Activated CD4-positive, alpha-beta T cell treated with anti-CD3 and anti-CD28 coated beads for 36 hours (primary cell): ENCODE data around the gene RAD21L1. TPM values are rescaled to one million over a fixed set of nuclear protein-coding genes. Genes with fewer than 3 reads are reported as not detected.

Experiments used
- ATAC-seq: fragments of 200-7000 bp; cut with Tn5 transposase; one replicate; pipeline ENCODE4 v1.10.0; 2021; ENCODE audit warnings: mild to moderate bottlenecking, moderate library complexity
- CTCF ChIA-PET: fragments of 350-600 bp; sonication (Branson Sonifier 250); formaldehyde crosslinking; loops from one replicate; lab custom pipeline; 2021; ENCODE audit warnings: antibody characterized with exemption; lab: Charles Lee
- POLR2A ChIA-PET: fragments of 350-600 bp; sonication (Branson Sonifier 250); formaldehyde crosslinking; loops from one replicate; lab custom pipeline; 2021; ENCODE audit warnings: antibody characterized with exemption, inconsistent platforms; lab: Charles Lee
- DNase-seq: peaks from one replicate; pipeline ENCODE4 v3.0.0-alpha.2; 2020
- H3K27ac Mint-ChIP-seq: one replicate; pipeline ENCODE4 v1.8.0; 2021; ENCODE audit warnings: mixed read lengths
- H3K27me3 Mint-ChIP-seq: one replicate; pipeline ENCODE4 v1.8.0; 2021; ENCODE audit warnings: mixed read lengths
- H3K36me3 Mint-ChIP-seq: one replicate; pipeline ENCODE4 v1.8.0; 2021; ENCODE audit warnings: low read depth, mixed read lengths
- H3K4me1 Mint-ChIP-seq: one replicate; pipeline ENCODE4 v1.8.0; 2021; ENCODE audit warnings: mixed read lengths
- H3K4me3 Mint-ChIP-seq: one replicate; pipeline ENCODE4 v1.8.0; 2021; ENCODE audit warnings: mild to moderate bottlenecking, moderate library complexity, mixed read lengths
- H3K9me3 Mint-ChIP-seq: one replicate; pipeline ENCODE4 v1.8.0; 2021; ENCODE audit warnings: low read depth, mixed read lengths
- intact Hi-C, 2 experiments: fragments of 100-400 bp; cut with DNase I in 1 of 2; cut with micrococcal nuclease in 1 of 2; formaldehyde crosslinking; loops; one replicate each; pipeline versions ENCODE4 v1.14.2 to v1.15.1; 2022 to 2024; cut with DNase I, micrococcal nuclease
- total RNA-seq, 2 experiments: library from RNA; stranded (reverse); gene quantifications; one replicate each; pipeline ENCODE4 v1.2.3, GENCODE V29; 2021

Gene RAD21L1
- total RNA-seq, 2 experiments from 2014 or later = 0.32 TPM; not detected in 1

GRCh38 chr20:1255675-1256074 lies 29.8 kb downstream of the RAD21L1 start:
- H3K4me1 Mint-ChIP-seq = peaks cover 5% of the 10 kb centered on the region
- H3K4me3 Mint-ChIP-seq = no peak overlapping the region
- intact Hi-C loops = no loop called here
- ChIA-PET POLR2A (no interaction called here), CTCF (interaction anchor here (0.9 kb wide), 1 partner anchor 148 kb away, joined by 4 read pairs; no protein-coding TSS in a partner anchor)
- peaks cover 2% of the 10 kb centered on the region for H3K27me3 Mint-ChIP-seq
- DNase-seq (no peak), ATAC-seq (no peak)
- no peak overlapping the region for H3K27ac Mint-ChIP-seq
- no peaks in the 10 kb centered on the region for H3K9me3 Mint-ChIP-seq
- no peaks in the 10 kb centered on the region for H3K36me3 Mint-ChIP-seq

GRCh38 chr20:1263853-1264252 lies 38.0 kb downstream of the RAD21L1 start:
- Mint-ChIP-seq H3K4me1 (peaks cover 44% of the 10 kb centered on the region), H3K9me3 (peaks cover 3% of the 10 kb centered on the region), H3K27ac (no peak overlapping the region), H3K36me3 (peaks cover 4% of the 10 kb centered on the region), H3K27me3 (peaks cover 3% of the 10 kb centered on the region), H3K4me3 (no peak overlapping the region)
- ATAC-seq (no peak), DNase-seq (no peak)
- ChIA-PET POLR2A (no interaction called here), CTCF (interaction anchor here (0.8 to 1.8 kb wide), 4 partner anchors 12 to 173 kb away, joined by 3 to 5 read pairs (median 4); no protein-coding TSS in a partner anchor)
- intact Hi-C loops = loop anchor here in 1 of 2 experiments (10.0 kb wide), 1 partner anchor 471 kb away; no protein-coding TSS in a partner anchor

- ChIA-PET POLR2A (no interaction called here), CTCF (interaction anchor here (0.6 to 1.8 kb wide), 2 partner anchors 18 to 849 kb away, joined by 3 to 4 read pairs; no protein-coding TSS in a partner anchor)
- ATAC-seq = no peak
- intact Hi-C loops = loop anchor here in 1 of 2 experiments (10.0 kb wide), 1 partner anchor 470 kb away; no protein-coding TSS in a partner anchor
- Mint-ChIP-seq H3K9me3 (peaks cover 3% of the 10 kb centered on the region), H3K4me3 (peak overlapping the region; percentile 78), H3K36me3 (peaks cover 4% of the 10 kb centered on the region), H3K27me3 (peaks cover 3% of the 10 kb centered on the region), H3K4me1 (peaks cover 45% of the 10 kb centered on the region), H3K27ac (peak overlapping the region; percentile 66)
- no peak for DNase-seq
Measured at GRCh38 chr20:1264727-1265126, 38.9 kb downstream of the RAD21L1 start.

GRCh38 chr20:1265226-1265915 lies 39.5 kb downstream of the RAD21L1 start:
- no peak for ATAC-seq
- Mint-ChIP-seq H3K27me3 (peaks cover 3% of the 10 kb centered on the region), H3K4me3 (peak overlapping the region; percentile 78), H3K9me3 (peaks cover 3% of the 10 kb centered on the region), H3K36me3 (peaks cover 4% of the 10 kb centered on the region), H3K4me1 (peaks cover 45% of the 10 kb centered on the region), H3K27ac (peak overlapping the region; percentile 66)
- ChIA-PET CTCF (interaction anchor here (0.8 kb wide), 1 partner anchor 52 kb away, joined by 3 read pairs; no protein-coding TSS in a partner anchor), POLR2A (no interaction called here)
- no peak for DNase-seq
- intact Hi-C loops = loop anchor here in 1 of 2 experiments (10.0 kb wide), 1 partner anchor 469 kb away; no protein-coding TSS in a partner anchor

GRCh38 chr20:1265916-1266166 lies 40.0 kb downstream of the RAD21L1 start:
- POLR2A ChIA-PET = no interaction called here
- H3K9me3 Mint-ChIP-seq = peaks cover 3% of the 10 kb centered on the region

GRCh38 chr20:1266167-1266973 lies 40.5 kb downstream of the RAD21L1 start, which contains the start of gene SNPH:
Gene SNPH, plus strand, starts transcription at chr20:1266294. Its CDS starts 29,946 bp downstream, at chr20:1296240.
- no peaks in the 10 kb centered on the region for H3K27me3 Mint-ChIP-seq
- CTCF ChIA-PET = interaction anchor here (0.8 to 0.9 kb wide), 2 partner anchors 53 to 158 kb away, joined by 3 read pairs; no protein-coding TSS in a partner anchor
- H3K4me1 Mint-ChIP-seq = peaks cover 46% of the 10 kb centered on the region
- ATAC-seq (peak; percentile 91), DNase-seq (peak; percentile 86)
- H3K9me3 Mint-ChIP-seq = peaks cover 3% of the 10 kb centered on the region
- POLR2A ChIA-PET = interaction anchor here (0.9 kb wide), 1 partner anchor 61 kb away, joined by 3 read pairs; no protein-coding TSS in a partner anchor
- peak within 1 kb of the TSS; percentile 78 for H3K4me3 Mint-ChIP-seq
- H3K36me3 Mint-ChIP-seq = peaks cover 4% of the 10 kb centered on the region
- H3K27ac Mint-ChIP-seq = peak within 1 kb of the TSS; percentile 66
- intact Hi-C loops = loop anchor here (1.0 to 10.0 kb wide), 5 partner anchors 34 to 468 kb away; partner anchors contain the start of genes NSFL1C (in 1 of the 2) and RAD21L1 (in 1 of the 2)

More at GRCh38 chr20:1265916-1266166, 40.0 kb downstream of the RAD21L1 start:
- intact Hi-C loops = loop anchor here (1.0 to 10.0 kb wide), 5 partner anchors 35 to 469 kb away; partner anchors contain the start of genes NSFL1C (in 1 of the 2) and RAD21L1 (in 1 of the 2)
- peaks cover 4% of the 10 kb centered on the region for H3K36me3 Mint-ChIP-seq
- peak overlapping the region; percentile 66 for H3K27ac Mint-ChIP-seq
- peaks cover 45% of the 10 kb centered on the region for H3K4me1 Mint-ChIP-seq
- peaks cover 2% of the 10 kb centered on the region for H3K27me3 Mint-ChIP-seq
- H3K4me3 Mint-ChIP-seq = peak overlapping the region; percentile 78
- CTCF ChIA-PET = interaction anchor here (0.8 to 0.9 kb wide), 2 partner anchors 53 to 157 kb away, joined by 3 read pairs; no protein-coding TSS in a partner anchor
- no peak for ATAC-seq
- DNase-seq = no peak

- ChIA-PET CTCF (no interaction called here), POLR2A (interaction anchor here (0.9 kb wide), 1 partner anchor 60 kb away, joined by 3 read pairs; no protein-coding TSS in a partner anchor)
- Mint-ChIP-seq H3K4me3 (peak overlapping the region; percentile 78), H3K27me3 (no peaks in the 10 kb centered on the region), H3K36me3 (peaks cover 3% of the 10 kb centered on the region), H3K27ac (no peak overlapping the region), H3K9me3 (peaks cover 3% of the 10 kb centered on the region), H3K4me1 (peaks cover 48% of the 10 kb centered on the region)
- DNase-seq (no peak), ATAC-seq (no peak)
- intact Hi-C loops = loop anchor here (2.0 to 10.0 kb wide), 4 partner anchors 34 to 468 kb away; partner anchors contain the start of genes NSFL1C (in 1 of the 2) and RAD21L1 (in 1 of the 2)
Measured at GRCh38 chr20:1267161-1267560, 41.3 kb downstream of the RAD21L1 start.

- H3K27ac Mint-ChIP-seq = no peak overlapping the region
- CTCF ChIA-PET = no interaction called here
- H3K36me3 Mint-ChIP-seq = no peaks in the 10 kb centered on the region
- intact Hi-C loops = loop anchor here (2.0 to 10.0 kb wide), 4 partner anchors 33 to 467 kb away; partner anchors contain the start of genes NSFL1C (in 1 of the 2) and RAD21L1 (in 1 of the 2)
- no peak overlapping the region for H3K4me3 Mint-ChIP-seq
- DNase-seq = no peak
- no peaks in the 10 kb centered on the region for H3K27me3 Mint-ChIP-seq
- no peak for ATAC-seq
- H3K4me1 Mint-ChIP-seq = peaks cover 46% of the 10 kb centered on the region
- POLR2A ChIA-PET = no interaction called here
- peaks cover 1% of the 10 kb centered on the region for H3K9me3 Mint-ChIP-seq
Measured at GRCh38 chr20:1267809-1268374, 42.0 kb downstream of the RAD21L1 start.

- Mint-ChIP-seq H3K27ac (no peak overlapping the region), H3K27me3 (no peaks in the 10 kb centered on the region), H3K4me1 (peaks cover 35% of the 10 kb centered on the region), H3K4me3 (no peak overlapping the region), H3K36me3 (no peaks in the 10 kb centered on the region), H3K9me3 (no peaks in the 10 kb centered on the region)
- ATAC-seq = no peak
- DNase-seq = no peak
- POLR2A ChIA-PET = no interaction called here
- CTCF ChIA-PET = interaction anchor here (0.8 to 1.2 kb wide), 2 partner anchors 12 to 866 kb away, joined by 4 to 8 read pairs; no protein-coding TSS in a partner anchor
- intact Hi-C loops = loop anchor here in 1 of 2 experiments (10.0 kb wide), 1 partner anchor 466 kb away; no protein-coding TSS in a partner anchor
Measured at GRCh38 chr20:1269235-1269634, 43.4 kb downstream of the RAD21L1 start.

GRCh38 chr20:1269850-1270249 lies 44.0 kb downstream of the RAD21L1 start:
- H3K36me3 Mint-ChIP-seq = no peaks in the 10 kb centered on the region
- ChIA-PET POLR2A (interaction anchor here (0.7 to 1.3 kb wide), 2 partner anchors 13 to 14 kb away, joined by 3 to 4 read pairs; no protein-coding TSS in a partner anchor), CTCF (interaction anchor here (0.7 to 1.2 kb wide), 3 partner anchors 12 to 16 kb away, joined by 3 to 4 read pairs (median 3); no protein-coding TSS in a partner anchor)
- DNase-seq = no peak
- no peak overlapping the region for H3K27ac Mint-ChIP-seq
- H3K27me3 Mint-ChIP-seq = no peaks in the 10 kb centered on the region
- no peak overlapping the region for H3K4me3 Mint-ChIP-seq
- H3K4me1 Mint-ChIP-seq = peaks cover 30% of the 10 kb centered on the region
- ATAC-seq = no peak
- no peaks in the 10 kb centered on the region for H3K9me3 Mint-ChIP-seq
- intact Hi-C loops = loop anchor here in 1 of 2 experiments (10.0 kb wide), 1 partner anchor 465 kb away; no protein-coding TSS in a partner anchor
